NK-92 (cell line): ENCODE results near the gene MYLK.
"Not testable (repeated sequence)": the region's sequence is repeated elsewhere in the genome, so short reads cannot be mapped to it uniquely, and the experiment has no call there.

Experiments used
- DNase-seq: peaks from one replicate; lab custom pipeline; 2025; ENCODE audit not compliant: unreplicated experiment; lab: John Stamatoyannopoulos, UW

Gene MYLK

GRCh38 chr3:123629747-123630047 is 254.4 kb downstream of the MYLK start:
- no peak for DNase-seq

GRCh38 chr3:123628996-123629746 is 255.0 kb downstream of the MYLK start:
- DNase-seq, result no peak

- no peak for DNase-seq
These were observed 256.2 kb downstream of the MYLK start for GRCh38 chr3:123627673-123628670.

- no peak for DNase-seq
These were observed 257.3 kb downstream of the MYLK start for GRCh38 chr3:123626881-123627280.

GRCh38 chr3:123624302-123624701 is 259.8 kb downstream of the MYLK start:
- DNase-seq, result no peak

- no peak for DNase-seq
These were observed 260.7 kb downstream of the MYLK start for GRCh38 chr3:123623346-123623880.

- DNase-seq, result no peak
These were observed 261.4 kb downstream of the MYLK start for GRCh38 chr3:123622766-123623165.

GRCh38 chr3:123621850-123622189 is 262.3 kb downstream of the MYLK start:
- no peak for DNase-seq

GRCh38 chr3:123621186-123621849 is 262.8 kb downstream of the MYLK start:
- no peak for DNase-seq

- DNase-seq, result no peak
These were observed 263.8 kb downstream of the MYLK start for GRCh38 chr3:123620343-123620742.

GRCh38 chr3:123618768-123619484 is 265.2 kb downstream of the MYLK start:
- DNase-seq, result no peak

GRCh38 chr3:123618076-123618708 is 265.9 kb downstream of the MYLK start:
- no peak for DNase-seq

- DNase-seq, result no peak
These were observed 267.5 kb downstream of the MYLK start for GRCh38 chr3:123616593-123616992.

GRCh38 chr3:123613543-123613942 is 270.6 kb downstream of the MYLK start:
- DNase-seq, result no peak

- DNase-seq, result not testable (repeated sequence)
These were observed 272.5 kb downstream of the MYLK start for GRCh38 chr3:123611674-123612073.

- DNase-seq, result no peak
These were observed 273.1 kb downstream of the MYLK start for GRCh38 chr3:123611082-123611481.

GRCh38 chr3:123610331-123610730 is 273.8 kb downstream of the MYLK start:
- no peak for DNase-seq

GRCh38 chr3:123609063-123609462 is 275.1 kb downstream of the MYLK start:
- DNase-seq, result no peak

GRCh38 chr3:123608263-123608937 is 275.7 kb downstream of the MYLK start:
- no peak for DNase-seq

- no peak for DNase-seq
These were observed 277.6 kb downstream of the MYLK start for GRCh38 chr3:123606527-123606926.
